Peyer's patch (tissue), 4 donors: ENCODE data around the gene IFITM5.

ENCODE experiments used
- CTCF ChIP-seq, 6 experiments: fragments of 450-650 bp in 4 of 6; fragments of 200-600 bp in 2 of 6; sonication (generic) in 1 of 6; IDR thresholded peaks; one replicate each; pipeline ENCODE4 v1.5.1; 2017 to 2019; ENCODE audit warnings: antibody characterized with exemption in 6 of 6, mild to moderate bottlenecking in 3 of 6, moderate library complexity in 1 of 6
- POLR2A ChIP-seq, 2 donors: fragments of 450-650 bp; IDR thresholded peaks; one replicate each; pipeline ENCODE4 v1.5.1; 2017; ENCODE audit warnings: antibody characterized with exemption in 2 of 2, mild to moderate bottlenecking in 2 of 2, moderate library complexity in 2 of 2

DNA sequence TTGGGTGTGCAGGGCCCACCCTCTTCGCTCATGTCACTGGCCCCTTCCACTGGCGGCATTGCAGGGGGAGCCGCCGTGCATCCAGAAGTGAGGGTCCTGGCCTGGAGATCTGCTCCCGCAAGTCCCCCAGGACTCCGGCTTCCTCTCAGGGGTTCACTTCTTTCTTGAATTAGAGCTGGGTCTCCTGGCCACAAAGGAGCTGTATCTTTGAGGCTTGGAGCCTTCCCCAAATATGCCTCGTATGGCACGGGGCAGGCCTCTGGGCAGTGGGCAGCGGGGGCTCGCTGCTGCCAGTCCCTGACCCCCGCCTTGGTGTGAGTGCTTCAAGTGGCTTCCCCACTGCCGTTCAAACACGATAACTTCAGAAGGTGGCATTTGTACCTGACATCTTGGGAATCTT is 28.7 kb upstream of the IFITM5 start:
- no peak for TF ChIP-seq CTCF (IDR thresholded peaks at IDR 0.05)
- no peak for TF ChIP-seq POLR2A (IDR thresholded peaks at IDR 0.05)
